GM19351 (cell line): ENCODE results near the gene NCAPH2.

Experiments
- ATAC-seq: cut with Tn5 transposase; IDR thresholded peaks from one replicate; pipeline ENCODE4 v1.9.1; 2021; ENCODE audit warnings: mild to moderate bottlenecking, moderate library complexity; ENCODE audit not compliant: unreplicated experiment

NCAPH2 gene

DNA sequence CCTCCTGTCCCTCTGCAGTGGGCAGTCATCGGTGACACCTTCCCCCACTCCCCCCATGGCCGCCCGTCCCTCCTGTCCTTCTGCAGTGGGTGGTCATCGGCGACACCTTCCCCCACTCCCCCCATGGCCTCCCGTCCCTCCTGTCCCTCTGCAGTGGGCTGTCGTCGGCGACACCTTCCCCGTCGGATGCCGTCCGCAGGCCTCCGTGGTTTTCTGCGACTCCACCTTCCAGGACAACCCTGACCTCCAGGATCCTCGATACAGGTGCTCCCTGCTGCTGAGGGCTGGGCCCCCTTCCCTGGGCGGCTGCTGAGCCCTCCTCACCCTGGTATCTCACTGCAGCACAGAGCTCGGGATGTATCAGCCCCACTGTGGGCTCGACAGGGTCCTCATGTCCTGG, 19.1 kb upstream of the NCAPH2 start:
- ATAC-seq: no peak

DNA sequence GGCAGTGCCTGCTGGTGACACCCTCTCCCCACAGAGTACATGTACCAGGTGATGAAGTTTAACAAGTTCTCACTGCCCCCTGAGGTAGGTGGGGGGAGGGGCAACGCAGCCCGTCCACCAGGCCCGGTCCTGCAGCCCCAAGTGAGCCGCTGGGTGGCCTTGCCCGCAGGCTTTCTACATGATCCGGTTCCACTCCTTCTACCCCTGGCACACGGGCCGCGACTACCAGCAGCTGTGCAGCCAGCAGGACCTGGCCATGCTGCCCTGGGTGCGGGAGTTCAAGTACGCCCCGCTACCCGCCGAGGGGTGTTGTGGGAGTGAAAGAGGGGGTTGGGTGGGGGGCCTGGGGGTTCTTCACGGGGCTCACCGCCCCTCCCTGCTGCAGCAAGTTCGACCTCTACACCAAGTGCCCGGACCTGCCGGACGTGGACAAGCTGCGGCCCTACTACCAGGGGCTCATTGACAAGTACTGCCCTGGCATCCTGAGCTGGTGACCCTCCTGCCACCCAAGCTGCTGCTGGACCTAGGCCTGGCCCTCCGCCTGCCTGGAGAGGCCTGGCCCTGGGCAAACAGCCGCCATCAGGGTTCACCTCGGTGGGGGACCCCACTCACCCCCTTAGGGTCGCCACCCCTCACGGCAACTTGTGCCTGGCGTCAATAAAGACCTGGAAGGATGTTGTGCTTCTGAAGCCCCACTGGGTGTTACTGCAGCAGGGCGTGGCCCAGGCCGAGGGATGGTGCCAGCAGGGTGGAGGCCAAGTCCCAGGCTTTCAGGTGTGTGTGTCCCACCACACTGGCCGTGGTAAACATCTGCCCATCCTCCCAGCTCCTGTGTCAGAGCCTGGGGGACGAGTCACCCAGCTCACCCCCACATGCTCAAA, 18.4 kb upstream of the NCAPH2 start:
- no peak for ATAC-seq

DNA sequence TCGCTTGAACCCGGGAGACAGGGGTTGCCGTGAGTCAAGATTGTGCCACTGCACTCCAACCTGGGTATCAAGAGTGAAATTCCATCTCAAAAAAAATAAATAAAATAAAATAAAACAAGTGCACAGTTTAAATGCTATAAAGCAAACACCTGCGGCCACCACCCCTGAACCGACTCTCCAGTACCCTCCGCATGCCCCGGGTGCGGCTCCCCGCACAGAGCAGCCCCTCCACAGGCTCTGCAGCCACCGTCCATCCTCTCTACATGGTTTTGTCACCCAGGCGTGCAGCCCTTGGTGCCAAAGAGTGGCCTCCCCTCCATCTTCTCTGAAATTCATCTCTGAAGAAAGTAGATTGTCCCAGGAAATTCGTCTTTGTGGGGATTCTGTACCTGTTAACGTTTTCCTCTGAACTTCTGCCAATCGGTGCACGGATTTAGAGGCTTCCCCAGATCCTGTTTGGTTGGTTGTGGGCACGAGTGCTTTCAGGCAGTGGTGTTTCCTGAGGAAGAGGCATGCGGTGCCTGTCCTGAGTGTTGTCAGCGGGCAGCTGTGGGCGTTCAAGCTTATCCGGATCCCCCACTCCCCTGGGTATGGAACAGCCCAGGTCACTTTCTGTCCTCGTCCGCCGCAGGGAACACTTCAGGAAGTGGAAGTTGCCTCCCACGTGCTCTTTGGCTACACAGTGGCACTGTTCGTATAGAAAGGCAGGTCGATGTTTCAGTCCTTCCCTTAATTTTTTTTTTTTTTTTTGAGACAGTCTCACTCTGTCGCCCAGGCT, 17.3 kb upstream of the NCAPH2 start:
- ATAC-seq: no peak

DNA sequence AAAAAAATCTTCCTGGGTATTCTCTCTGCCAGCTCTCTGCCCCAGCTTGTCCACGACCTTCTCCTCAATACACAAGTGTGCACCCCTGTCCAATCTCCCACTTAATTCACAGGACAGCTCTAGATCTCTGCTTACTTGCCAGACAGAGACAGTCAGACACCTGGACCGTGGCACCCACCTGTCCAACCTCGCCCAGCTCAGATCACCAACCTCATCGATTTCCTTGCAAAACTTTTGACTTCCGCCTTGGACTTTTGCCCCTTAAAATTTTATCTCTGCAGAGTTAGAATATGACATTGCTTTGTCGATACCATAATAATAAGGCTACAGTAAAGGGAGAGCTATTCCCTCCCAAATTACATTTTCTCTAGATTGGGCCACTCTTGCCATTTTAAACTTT, 10.9 kb upstream of the NCAPH2 start:
- ATAC-seq: no peak

DNA sequence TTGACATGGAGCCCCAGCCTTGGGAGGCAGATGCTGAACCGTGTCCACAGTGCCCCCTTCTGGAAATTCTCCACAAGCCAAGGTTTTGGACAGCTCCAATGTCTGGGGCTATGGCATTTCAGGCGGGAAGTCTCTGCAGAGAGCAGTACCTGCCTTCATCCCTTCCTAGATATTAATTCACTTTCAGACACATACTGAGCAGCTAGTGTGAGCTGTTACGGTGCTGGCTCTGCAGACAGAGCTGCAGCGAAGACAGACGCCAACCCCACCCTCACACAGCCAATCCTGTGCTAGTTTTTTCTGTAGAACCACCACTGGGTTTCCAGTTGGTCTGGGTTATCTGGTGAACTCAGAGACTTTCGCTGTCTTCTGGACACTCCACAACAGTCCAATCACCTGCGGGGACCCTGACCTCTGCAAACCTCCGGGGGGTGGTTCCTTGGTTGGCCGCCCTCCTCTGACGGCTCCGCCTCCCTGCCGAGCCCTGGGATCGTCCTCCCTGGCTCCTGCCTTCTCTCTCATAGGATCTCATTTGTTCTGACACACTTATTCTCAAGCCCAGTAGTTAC, 9.6 kb upstream of the NCAPH2 start:
- ATAC-seq: no peak

DNA sequence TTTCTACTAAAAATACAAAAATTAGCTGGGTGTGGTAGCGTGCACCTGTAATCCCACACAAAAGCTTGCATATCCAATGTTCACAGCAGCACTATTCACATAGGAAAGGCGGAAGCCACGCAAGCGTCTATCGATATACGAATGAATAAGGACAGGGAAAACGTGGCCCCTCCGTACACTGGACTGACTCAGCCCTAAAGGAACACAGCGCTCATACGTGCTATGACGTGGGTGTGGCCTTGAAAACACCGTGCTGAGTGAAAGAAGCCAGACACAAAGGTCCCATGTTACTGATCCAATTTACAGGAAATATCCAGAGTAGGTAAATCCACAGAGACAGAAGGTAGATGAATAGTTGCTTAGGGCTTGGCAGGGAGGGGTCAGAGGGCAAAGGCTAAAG, 7.6 kb upstream of the NCAPH2 start:
- no peak for ATAC-seq

DNA sequence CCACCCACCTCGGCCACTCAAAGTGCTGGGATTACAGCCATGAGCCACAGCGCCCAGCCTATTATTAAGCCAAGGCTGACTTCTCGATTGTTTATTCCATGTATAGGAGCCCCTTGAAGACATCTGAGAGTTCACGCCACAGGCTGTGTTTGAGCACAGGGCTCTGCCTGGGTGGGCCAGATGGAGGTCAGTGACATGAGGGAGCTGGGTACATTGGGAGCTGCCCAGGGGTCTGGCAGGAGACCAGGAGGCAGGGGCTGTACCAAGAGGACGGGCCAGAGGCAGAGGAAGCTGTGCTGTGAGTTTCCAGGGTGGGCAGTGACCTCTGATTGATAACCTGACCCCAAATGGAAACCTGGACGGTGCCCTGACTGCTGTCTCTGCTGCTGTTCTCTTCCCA, 5.9 kb upstream of the NCAPH2 start:
- no peak for ATAC-seq

DNA sequence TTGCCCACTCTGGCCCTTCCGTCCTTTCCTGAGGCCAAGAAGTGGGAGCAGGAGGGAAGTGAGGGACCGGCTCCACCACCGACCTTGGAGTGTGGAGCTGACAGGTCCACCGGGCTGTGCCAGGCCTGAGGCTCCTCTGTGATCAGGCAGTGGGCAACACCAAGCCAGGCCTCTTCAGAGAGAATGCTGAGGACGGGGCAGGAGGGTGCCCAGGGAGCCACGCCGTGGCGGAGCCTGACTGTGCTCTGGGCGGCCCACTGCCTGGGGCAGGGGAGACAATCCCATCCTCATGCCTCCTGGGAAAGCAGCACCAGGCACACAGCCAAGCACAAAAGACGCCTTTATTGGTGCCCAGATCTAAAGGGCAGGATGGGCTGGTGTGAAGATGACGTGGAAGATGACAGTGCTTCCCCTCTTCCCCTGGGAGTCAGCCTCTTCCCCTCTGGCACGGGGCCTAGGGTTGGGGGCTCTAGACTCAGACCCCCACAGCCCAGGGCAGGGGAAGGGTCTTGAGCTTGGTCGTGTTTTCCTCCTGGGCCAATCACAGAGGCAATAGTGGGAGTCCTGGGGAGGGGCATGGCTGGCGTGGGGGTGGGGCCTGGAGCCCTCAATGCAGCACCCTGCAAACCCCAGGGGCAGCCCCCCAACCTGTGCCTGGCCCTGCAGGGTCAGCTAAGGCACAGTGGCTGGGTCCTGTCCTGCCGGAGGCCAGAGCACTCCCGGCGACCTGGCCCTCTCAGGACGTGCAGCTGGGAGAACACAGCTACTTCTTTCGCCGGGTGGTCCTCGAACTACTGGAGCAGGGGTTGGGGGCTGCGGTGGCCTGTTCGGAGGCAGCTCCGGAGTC, 5.2 kb upstream of the NCAPH2 start:
- ATAC-seq: no peak

DNA sequence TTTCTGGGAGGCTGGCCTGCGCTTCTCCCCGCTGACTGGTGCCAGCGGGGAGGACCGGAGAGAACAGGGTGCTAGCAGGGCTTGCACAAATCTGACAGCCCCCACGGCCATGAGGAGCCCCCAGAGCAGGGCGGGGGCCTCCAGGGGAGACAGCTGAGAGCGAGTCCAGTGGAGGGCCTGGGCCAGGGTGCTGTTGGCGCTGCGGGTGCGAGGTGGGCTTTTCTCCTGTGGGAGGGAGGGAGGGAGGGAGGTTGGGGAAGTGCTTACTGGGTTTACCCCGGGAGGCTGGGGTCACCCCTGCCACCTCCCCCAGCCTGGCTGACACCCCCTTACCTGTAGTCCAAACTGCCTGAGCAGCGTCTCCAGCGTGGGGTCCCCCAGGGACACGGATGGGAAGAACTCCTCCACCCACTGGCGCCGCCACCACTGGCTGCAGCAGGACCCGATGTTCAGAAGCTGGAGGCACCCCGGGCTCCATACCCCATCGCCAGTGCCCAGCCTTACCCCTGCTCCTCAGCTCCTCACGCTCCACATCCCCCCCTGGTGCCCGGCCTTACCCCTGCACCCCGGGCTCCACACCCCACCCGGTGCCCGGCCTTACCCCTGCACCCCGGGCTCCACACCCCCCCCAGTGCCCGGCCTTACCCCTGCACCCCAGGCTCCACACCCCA, 4.4 kb upstream of the NCAPH2 start:
- ATAC-seq: no peak

DNA sequence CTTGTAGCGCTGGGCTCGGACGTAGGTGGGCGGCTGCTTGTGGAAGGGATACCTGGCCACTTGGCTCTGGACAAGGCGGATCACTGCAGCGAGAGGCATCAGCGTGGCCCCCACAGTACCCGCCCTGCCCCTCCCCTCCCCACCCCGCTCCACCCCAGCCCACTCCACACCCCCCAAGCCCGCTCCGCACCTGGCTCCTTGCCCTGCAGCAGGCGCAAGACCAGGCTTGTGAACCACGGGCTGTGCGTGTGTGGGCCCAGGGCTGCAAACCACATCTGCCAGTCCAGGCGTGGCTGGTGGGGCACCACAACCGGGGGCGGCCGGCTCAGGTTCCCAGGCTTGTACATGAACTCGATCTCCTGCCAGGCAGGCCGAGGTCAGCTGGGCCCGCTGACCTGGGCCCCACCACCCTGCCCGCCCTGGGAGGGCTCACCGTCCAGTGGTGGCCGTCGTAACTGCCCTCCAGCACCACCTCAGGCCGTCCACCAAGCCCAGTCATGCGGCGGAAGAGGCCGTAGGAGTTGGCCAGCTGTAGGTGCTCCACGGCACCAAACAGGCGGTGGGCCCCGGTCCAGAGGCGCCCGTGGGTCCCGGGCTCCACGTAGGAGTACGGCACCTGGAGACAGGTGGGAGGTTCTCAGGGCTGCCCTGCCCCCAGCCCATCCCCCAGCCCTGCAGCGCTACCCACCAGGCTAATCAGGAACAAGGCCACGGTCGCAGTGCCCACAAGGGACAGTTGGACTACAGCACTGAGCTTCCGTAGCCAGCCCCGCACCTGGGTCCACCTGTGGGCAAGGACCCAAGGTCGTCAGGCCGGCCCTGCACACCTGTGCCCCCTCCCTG, 3.4 kb upstream of the NCAPH2 start:
- ATAC-seq: no peak

DNA sequence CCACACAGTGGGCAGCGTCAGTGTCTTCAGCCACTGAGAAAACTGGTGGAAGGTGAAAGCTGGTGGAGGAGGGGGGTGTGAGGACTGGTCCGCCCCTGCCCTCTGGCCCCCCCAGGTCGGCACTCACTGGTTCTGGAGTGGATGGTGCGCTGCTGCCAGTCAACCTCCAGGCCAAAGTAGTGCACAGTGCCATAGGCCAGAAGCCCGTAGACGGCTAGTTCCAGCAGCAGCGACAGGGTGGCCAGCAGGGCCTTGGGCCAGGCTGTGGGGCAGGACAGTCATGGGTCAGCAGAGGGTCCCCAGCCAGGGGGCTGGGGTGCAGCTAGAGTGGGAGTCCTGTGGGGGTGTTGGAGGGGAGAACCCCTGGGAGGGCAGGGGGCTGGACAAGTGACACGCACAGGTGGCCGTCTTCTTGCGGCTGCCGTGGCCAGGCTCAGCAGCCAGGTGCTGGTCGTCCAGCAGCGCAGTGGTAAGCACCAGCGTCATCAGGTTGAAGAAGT, 2.7 kb upstream of the NCAPH2 start:
- ATAC-seq: no peak

DNA sequence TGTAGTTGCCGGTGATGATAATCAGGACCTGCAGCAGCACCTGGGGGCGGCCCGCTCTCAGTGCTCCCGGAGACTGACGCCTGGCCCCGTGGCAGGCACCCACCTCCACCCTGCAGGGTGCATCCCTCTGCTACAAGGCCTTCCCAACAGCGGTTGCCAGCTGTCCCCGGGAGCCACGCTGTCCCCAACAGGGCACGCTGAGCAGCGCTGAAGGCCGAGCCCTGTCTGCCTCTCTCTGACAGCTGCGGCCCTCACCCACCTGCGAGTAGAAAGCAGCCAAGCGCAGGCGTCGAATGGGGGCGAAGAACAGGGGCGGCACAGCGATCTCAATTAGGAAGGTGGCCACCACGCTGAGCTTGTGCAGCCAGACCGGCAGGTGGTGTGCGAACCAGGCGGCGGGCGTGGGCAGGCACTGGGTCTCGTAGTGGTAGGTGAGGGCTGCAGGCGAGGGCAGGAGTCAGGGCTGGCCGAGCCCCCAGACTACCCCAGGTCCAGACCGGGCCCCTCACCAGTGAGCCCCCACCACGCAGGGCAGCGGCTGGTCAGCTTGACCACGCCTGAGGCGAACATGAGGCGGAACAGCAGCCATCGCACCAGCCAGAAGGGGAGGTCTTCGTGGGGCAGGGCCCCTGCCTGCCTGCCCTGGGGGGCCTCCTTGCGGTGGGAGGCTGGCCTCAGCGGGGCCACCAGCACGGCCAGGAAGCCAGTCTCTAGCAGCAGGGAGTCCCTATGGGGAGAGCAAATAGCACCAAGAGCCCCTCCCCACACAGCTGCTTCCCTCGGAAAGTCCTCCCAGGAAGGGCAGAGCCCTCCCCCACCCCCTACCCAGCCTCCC, 2.0 kb upstream of the NCAPH2 start:
- ATAC-seq: no peak

DNA sequence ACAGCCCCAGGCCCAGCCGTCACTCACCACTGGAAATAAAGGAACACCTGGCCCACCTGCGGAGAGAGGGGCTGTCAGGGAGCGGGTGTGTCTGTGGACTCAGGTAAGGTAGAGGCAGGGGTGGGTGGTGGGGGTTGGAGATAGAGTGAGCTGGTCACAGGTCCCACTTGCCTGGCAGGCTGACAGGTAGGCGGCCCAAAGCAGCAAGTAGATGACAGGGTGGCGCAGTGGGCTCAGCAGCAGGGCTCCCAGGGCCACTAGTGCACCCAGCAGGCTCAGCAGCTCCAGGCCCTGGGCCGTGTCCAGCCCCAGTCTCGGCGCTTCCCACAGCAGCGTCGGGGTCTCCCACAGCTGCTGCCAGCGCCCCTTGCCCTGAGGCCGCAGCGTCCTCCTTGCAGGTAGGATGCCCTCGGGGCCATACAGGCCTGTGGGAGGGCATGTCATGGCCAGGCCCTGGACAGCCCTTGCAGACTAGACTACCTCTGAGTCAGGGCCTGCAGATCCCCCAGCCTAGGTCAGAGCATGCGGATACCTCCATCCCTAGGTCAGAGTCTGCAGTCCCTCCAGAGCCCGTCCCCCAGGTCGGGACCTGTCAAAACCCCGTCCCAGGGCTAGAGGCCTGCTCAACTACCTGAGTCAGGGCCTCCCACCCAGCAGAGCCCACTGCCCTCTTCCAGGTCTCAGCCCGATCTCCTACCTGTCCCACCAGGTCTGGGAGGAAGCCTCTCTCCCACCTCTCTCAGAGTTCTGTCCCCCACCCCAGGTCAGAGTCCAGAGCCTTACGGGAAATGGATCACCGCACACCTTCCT, 1.2 kb upstream of the NCAPH2 start:
- ATAC-seq: no peak

DNA sequence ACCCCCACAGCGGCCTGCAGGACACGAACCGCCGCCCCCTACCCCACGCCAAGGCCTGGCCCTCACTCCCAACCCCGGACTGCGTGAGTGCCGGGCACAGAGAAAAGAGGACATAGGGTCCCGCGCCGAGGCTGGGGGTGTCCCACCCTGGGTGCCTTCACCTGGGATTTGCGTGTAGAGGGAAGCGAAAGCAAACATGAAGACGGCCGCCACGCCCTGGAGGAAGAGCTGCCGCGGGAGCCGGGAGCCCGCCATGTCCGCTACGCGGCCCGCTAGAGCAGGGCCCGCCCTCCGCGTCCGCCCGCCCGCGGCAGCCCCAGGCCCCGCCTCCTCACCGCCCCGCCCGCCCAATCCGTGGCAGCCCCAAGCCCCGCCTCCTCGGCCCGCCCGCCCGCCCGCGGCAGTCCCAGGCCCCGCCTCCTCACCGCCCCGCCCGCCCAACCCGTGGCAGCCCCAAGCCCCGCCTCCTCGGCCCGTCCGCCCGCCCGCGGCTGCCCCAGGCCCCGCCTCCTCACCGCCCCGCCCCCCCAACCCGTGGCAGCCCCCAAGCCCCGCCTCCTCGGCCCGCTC, 518 bp upstream of the NCAPH2 start, which contains the start of gene LMF2:
Gene LMF2, minus strand, starts transcription at position 282 of the 570 bp plus-strand sequence. Its CDS starts 27 bp downstream, at position 255.
- ATAC-seq: peak; percentile 74

DNA sequence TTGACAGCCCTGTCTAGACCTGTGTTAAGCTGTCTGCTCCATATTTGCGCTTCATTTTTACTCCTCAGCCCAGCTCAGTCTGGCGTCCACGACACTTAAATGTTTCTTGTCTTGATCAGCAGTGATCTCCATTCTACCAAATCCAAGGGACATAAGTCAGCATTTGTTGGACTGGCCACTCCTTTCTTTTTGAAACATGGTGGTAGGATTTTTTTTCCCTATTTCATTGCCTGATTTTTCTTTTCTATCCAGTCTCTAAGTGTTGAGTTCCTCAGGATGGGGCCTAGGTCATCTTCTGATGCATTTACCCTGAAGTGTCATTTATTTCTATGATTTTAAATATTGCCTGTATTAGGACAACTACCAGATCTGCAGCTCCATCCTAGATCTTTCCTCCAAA, 873 bp downstream of the NCAPH2 start:
- ATAC-seq: no peak

DNA sequence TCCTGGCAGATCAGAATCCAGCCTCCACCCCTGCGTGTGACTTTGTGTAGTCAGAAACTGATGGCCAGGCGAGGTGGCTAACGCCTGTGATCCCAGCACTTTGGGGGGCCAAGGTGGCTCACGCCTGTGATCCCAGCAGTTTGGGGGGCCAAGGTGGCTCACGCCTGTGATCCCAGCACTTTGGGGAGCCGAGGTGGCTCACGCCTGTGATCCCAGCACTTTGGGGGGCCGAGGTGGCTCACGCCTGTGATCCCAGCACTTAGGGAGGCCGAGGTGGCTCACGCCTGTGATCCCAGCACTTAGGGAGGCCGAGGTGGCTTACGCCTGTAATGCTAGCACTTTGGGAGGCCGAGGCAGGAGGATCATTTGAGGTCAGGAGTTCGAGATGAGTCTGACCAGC, 5.2 kb downstream of the NCAPH2 start:
- ATAC-seq: no peak

DNA sequence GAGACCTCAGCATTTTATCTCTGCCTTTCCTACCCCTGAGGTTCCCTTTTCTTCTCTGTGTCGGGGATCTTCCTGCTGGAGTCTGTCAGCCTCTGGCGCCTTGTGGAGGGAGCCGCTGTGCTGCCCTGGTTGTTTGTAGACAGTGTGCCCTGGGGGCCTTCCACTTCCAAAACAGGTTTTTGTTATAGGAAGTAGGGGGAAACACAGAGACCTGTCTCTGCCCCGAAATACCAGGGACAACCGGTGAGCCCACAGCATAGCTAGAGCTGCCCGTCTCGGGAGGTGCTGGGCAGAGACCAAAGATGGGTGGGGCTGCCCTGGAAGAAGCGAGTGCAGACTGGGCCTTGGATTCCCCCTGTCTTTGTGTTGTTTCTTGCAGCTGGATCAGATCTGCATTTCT, 8.0 kb downstream of the NCAPH2 start:
- ATAC-seq: no peak
